Sigmoid colon (tissue), 7 donors: Measurements from ENCODE around the gene TMEM156. TPM values are rescaled to one million over a fixed set of nuclear protein-coding genes. Genes with fewer than 3 reads are reported as not detected.
A peak's percentile ranks its signal among the peaks of the same experiment; 100 is the strongest.

ENCODE experiments used
- DNase-seq: peaks from one replicate; pipeline ENCODE4 v3.0.0-alpha.2; 2019
- H3K27ac ChIP-seq, 4 donors: fragments of 200-600 bp; sonication (generic); one replicate each; pipeline ENCODE4 v1.5.1; 2016 to 2019; ENCODE audit warnings: mild to moderate bottlenecking in 1 of 4
- H3K27me3 ChIP-seq, 3 donors: fragments of 200-600 bp; sonication (generic); one replicate each; pipeline ENCODE4 v1.5.1; 2019; ENCODE audit warnings: mild to moderate bottlenecking in 1 of 3
- H3K36me3 ChIP-seq, 4 donors: fragments of 200-600 bp; sonication (generic); one replicate each; pipeline ENCODE4 v1.5.1; 2016 to 2019
- H3K4me1 ChIP-seq, 4 donors: fragments of 200-600 bp; sonication (generic); one replicate each; pipeline ENCODE4 v1.5.1; 2017 to 2019
- H3K4me3 ChIP-seq, 4 donors: fragments of 200-600 bp; sonication (generic); one replicate each; pipeline ENCODE4 v1.5.1; 2017 to 2019; ENCODE audit warnings: mild to moderate bottlenecking in 2 of 4, moderate library complexity in 1 of 4
- H3K9me3 ChIP-seq, 4 donors: fragments of 200-600 bp in 3 of 4; sonication (generic) in 3 of 4; one replicate each; pipeline versions ENCODE4 v1.5.1 to v1.6.1; 2013 to 2019
- CTCF ChIP-seq, 4 experiments: fragments of 450-650 bp in 3 of 4; fragments of 200-600 bp in 1 of 4; IDR thresholded peaks; one replicate each; pipeline ENCODE4 v1.5.1; 2016 to 2019; ENCODE audit warnings: antibody characterized with exemption in 4 of 4, mild to moderate bottlenecking in 3 of 4, moderate library complexity in 2 of 4
- EP300 ChIP-seq, 4 donors: sonication (generic); formaldehyde crosslinking; IDR thresholded peaks; one replicate each; pipeline ENCODE4 v1.6.1; 2017; ENCODE audit warnings: antibody characterized with exemption in 4 of 4
- POLR2A ChIP-seq, 2 donors: fragments of 450-650 bp; IDR thresholded peaks; one replicate each; pipeline ENCODE4 v1.6.1; 2016; ENCODE audit warnings: antibody characterized with exemption in 2 of 2, mild to moderate bottlenecking in 2 of 2, moderate library complexity in 2 of 2
- POLR2AphosphoS5 ChIP-seq, 4 donors: sonication (generic); formaldehyde crosslinking; IDR thresholded peaks; one replicate each; pipeline ENCODE4 v1.6.1; 2017; ENCODE audit warnings: antibody characterized with exemption in 4 of 4
- whole genome bisulfite sequencing, 2 donors: extraction: QIAGEN DNeasy Blood & Tissue Kit; methylation state at CpG; one replicate each; pipeline ENCODE4 v1.1.7; 2013; 5-methylcytosine and 5-hydroxymethylcytosine counted together
- intact Hi-C: fragments of 100-400 bp; cut with DNase I; formaldehyde crosslinking; loops from one replicate; pipeline ENCODE4 v1.15.1; 2023
- polyA plus RNA-seq, 3 donors: library from polyadenylated mRNA; stranded (reverse); fragments of 200-250 nt; gene quantifications; one replicate each; pipeline ENCODE4 v1.2.3, GENCODE V29; 2013
- total RNA-seq, 4 donors: library from RNA; depleted of rRNA; stranded (reverse); fragments of >200 nt; gene quantifications; one replicate each; pipeline ENCODE4 v1.1.0, GENCODE V29; 2016
- donor health status: healthy with polysubstance abuse.
- donor health status: Bipolar disorder and iron deficiency.
- donor health status: healthy.

Gene TMEM156
- total and polyA plus RNA-seq, 7 donors, result 0.66 to 9.1 (median 6.5) TPM; not detected in 4

DNA sequence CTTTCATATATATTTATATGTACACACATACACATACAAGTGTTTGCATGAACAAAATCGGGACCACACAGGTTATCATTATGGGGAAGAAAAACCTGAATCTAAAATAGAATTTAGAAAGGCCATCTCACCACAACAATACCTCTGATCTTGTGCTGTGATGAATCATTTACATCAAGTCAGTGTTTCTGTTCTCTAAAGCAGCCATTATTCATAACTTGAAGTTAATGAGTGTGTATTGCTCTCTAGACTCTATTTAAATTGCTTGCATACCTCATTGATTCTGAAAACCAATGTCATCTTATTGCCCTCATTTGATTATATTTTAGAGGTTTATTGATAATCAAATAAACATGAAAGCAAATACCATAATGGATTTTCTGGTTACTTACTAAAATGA, 93.0 kb downstream of the TMEM156 start:
- Histone ChIP-seq H3K4me3 (no peak overlapping the region), H3K36me3 (peaks cover 4 to 55% (median 23%) of the 10 kb centered on the region in 4 donors), H3K27ac (peak overlapping the region in 3 of 4 donors; percentile 51 to 89 (median 88)), H3K27me3 (no peaks in the 10 kb centered on the region), H3K9me3 (no peaks in the 10 kb centered on the region), H3K4me1 (peaks cover 0 to 79% (median 50%) of the 10 kb centered on the region in 4 donors)
- no peak for TF ChIP-seq POLR2AphosphoS5 (IDR thresholded peaks at IDR 0.05)
- no peak for TF ChIP-seq EP300 (IDR thresholded peaks at IDR 0.05)
- TF ChIP-seq CTCF (IDR thresholded peaks at IDR 0.05), result no peak
- no peak for TF ChIP-seq POLR2A (IDR thresholded peaks at IDR 0.05)
- no peak for DNase-seq
- intact Hi-C loops, result no loop called here
- WGBS, 2 donors, result 55 to 76% methylated on average over 1 of the region's 1 CpG

- no peak for DNase-seq
- 89 to 93% methylated on average over 5 of the region's 5 CpGs for WGBS, 2 donors
- Histone ChIP-seq H3K9me3 (no peaks in the 10 kb centered on the region), H3K4me1 (peaks cover 0 to 52% (median 24%) of the 10 kb centered on the region in 4 donors), H3K4me3 (no peak overlapping the region), H3K36me3 (peaks cover 14 to 86% (median 30%) of the 10 kb centered on the region in 4 donors), H3K27ac (peak overlapping the region in 3 of 4 donors; percentile 76 to 89 (median 88)), H3K27me3 (no peaks in the 10 kb centered on the region)
- intact Hi-C loops, result no loop called here
- no peak for TF ChIP-seq POLR2A (IDR thresholded peaks at IDR 0.05)
- peak in 2 of 4 donors; percentile 10 to 36 for TF ChIP-seq POLR2AphosphoS5 (IDR thresholded peaks at IDR 0.05)
- TF ChIP-seq CTCF (IDR thresholded peaks at IDR 0.05), result no peak
- TF ChIP-seq EP300 (IDR thresholded peaks at IDR 0.05), result no peak
Observed at GRCh38 chr4:38935391-38936073, 96.7 kb downstream of the TMEM156 start.

DNA sequence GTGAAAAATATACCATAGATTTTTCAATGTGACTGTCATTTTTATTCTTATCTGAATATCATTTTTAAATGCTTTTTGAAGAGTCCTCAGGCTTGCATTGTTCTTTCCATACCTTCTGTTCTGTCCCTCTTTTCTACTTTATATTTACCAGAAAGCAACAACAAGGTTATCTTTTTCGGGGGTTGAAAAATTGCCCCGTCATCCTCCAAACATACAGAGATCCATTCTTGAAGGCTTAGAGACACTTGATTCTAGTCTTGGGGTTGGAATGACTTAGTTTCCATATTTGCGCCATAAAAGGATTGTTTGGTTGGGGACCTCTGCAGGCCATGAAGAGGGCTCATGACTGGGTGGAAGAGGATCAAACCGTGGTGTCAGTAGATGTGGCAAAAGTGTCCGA, 101.1 kb downstream of the TMEM156 start:
- H3K9me3 ChIP-seq, result no peaks in the 10 kb centered on the region
- H3K27ac ChIP-seq, result peak overlapping the region in 3 of 4 donors; percentile 73 to 89 (median 88)
- intact Hi-C loops, result no loop called here
- no peak overlapping the region for H3K4me3 ChIP-seq
- TF ChIP-seq POLR2A (IDR thresholded peaks at IDR 0.05) (no peak), POLR2AphosphoS5 (IDR thresholded peaks at IDR 0.05) (no peak), CTCF (IDR thresholded peaks at IDR 0.05) (no peak), EP300 (IDR thresholded peaks at IDR 0.05) (no peak)
- WGBS, 2 donors, result 78 to 88% methylated on average over 5 of the region's 5 CpGs
- peaks cover 0 to 66% (median 54%) of the 10 kb centered on the region in 4 donors for H3K4me1 ChIP-seq
- H3K27me3 ChIP-seq, result no peaks in the 10 kb centered on the region
- DNase-seq, result no peak
- peaks cover 11 to 69% (median 23%) of the 10 kb centered on the region in 4 donors for H3K36me3 ChIP-seq

GRCh38 chr4:38930707-38931106, 101.5 kb downstream of the TMEM156 start:
- Histone ChIP-seq H3K36me3 (peaks cover 11 to 66% (median 23%) of the 10 kb centered on the region in 4 donors), H3K27me3 (no peaks in the 10 kb centered on the region), H3K27ac (peak overlapping the region; percentile 31 to 89 (median 80)), H3K9me3 (no peaks in the 10 kb centered on the region), H3K4me1 (peaks cover 0 to 66% (median 56%) of the 10 kb centered on the region in 4 donors), H3K4me3 (no peak overlapping the region)
- 88 to 91% methylated on average over 6 of the region's 6 CpGs for WGBS, 2 donors
- TF ChIP-seq POLR2AphosphoS5 (IDR thresholded peaks at IDR 0.05) (peak; percentile 76 to 91 (median 86)), POLR2A (IDR thresholded peaks at IDR 0.05) (no peak), EP300 (IDR thresholded peaks at IDR 0.05) (peak; percentile 64 to 88 (median 79))
- intact Hi-C loops, result no loop called here
- peak; percentile 80 for DNase-seq

DNA sequence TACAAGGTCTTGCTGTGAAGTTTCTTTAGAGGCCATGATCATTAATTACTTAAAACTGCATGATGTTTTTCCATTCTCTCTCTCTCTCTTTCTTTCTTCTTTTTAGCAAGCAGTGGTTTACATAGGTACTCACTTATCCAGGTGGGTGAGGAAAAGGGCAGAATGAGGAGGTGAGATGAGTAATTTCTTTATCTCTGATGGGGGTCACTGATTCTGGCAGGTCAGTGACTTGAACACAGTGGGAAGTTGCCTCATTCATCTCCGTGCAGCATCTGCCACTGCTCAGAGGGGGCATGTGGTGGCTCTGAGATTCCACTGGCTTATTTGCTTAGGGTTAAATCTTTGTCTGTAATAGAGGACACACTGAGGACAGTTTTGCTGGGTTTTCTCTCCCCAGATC, 102.0 kb downstream of the TMEM156 start:
- TF ChIP-seq POLR2AphosphoS5 (IDR thresholded peaks at IDR 0.05) (no peak), CTCF (IDR thresholded peaks at IDR 0.05) (no peak), POLR2A (IDR thresholded peaks at IDR 0.05) (no peak), EP300 (IDR thresholded peaks at IDR 0.05) (no peak)
- H3K27me3 ChIP-seq, result no peaks in the 10 kb centered on the region
- no peak overlapping the region for H3K4me3 ChIP-seq
- H3K9me3 ChIP-seq, result no peaks in the 10 kb centered on the region
- peak overlapping the region; percentile 31 to 89 (median 80) for H3K27ac ChIP-seq
- 67 to 81% methylated on average over 1 of the region's 1 CpG for WGBS, 2 donors
- H3K4me1 ChIP-seq, result peaks cover 0 to 66% (median 55%) of the 10 kb centered on the region in 4 donors
- H3K36me3 ChIP-seq, result peaks cover 11 to 61% (median 23%) of the 10 kb centered on the region in 4 donors
- intact Hi-C loops, result no loop called here
- DNase-seq, result no peak
